Activated effector memory CD4-positive, alpha-beta T cell treated with anti-CD3 and anti-CD28 coated beads, Interleukin-2, amount 50 U/mL, for 16 hours (primary cell): ENCODE results near the gene ZNF546.

Experiments used
- DNase-seq: peaks from one replicate; pipeline ENCODE4 v3.0.0-alpha.2; 2020

Gene ZNF546

GRCh38 chr19:40056505-40056904 lies 59.6 kb downstream of the ZNF546 start:
- no peak for DNase-seq

- no peak for DNase-seq
These were observed 60.3 kb downstream of the ZNF546 start for GRCh38 chr19:40057166-40057565.

DNA sequence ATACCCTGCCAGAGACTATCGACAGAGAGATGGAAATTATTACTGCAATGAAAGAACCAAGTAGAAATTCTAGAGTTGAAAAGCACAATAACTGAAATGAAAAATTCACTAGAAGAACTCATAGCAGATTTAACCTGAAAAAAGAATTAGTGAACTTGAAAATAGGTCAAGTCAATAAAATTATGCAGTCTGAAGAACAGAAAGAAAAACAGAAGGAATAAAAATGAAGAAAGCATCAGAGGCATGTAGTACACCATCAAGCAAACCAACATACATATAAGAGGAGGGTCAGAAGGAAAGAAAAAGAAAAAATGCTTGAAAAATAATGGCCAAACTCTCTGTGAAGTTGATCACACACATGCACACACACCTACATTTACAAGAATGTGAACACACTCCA lies 62.8 kb downstream of the ZNF546 start:
- DNase-seq: no peak

DNA sequence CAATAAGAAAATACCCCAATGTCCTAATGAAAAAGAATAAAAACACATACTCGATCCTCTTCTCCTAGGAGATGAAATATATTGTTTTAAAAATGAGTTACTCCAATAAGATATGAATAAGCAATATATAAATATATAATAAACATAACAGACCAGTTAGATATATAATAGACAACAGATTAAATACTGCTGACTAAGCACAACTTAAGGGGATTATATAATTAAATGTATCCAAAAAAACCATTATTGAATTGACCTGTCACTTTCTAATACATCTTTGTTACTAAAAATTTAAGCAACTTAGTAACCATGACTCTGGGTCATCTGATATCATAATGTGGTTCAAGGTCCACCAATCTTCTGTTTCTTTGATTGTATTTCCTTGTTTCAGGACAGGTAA lies 73.2 kb downstream of the ZNF546 start:
- DNase-seq: no peak
